Small intestine (tissue), 7 donors: ENCODE data around the gene HIGD2A. TPM values are rescaled to one million over a fixed set of nuclear protein-coding genes. Genes with fewer than 3 reads are reported as not detected.

Experiments
- DNase-seq, 2 donors: peaks; one replicate each; pipeline versions ENCODE4 v3.0.0 to v3.0.0-alpha.2; 2013
- FAIRE-seq: peaks from 2 replicates; lab custom pipeline; 2012; peaks lifted over from hg19 to GRCh38; lab: Jason Lieb, UNC
- H3K27ac ChIP-seq, 3 donors: one replicate each; pipeline ENCODE4 v1.5.1; 2013; ENCODE audit warnings: low read length in 2 of 3, mild to moderate bottlenecking in 2 of 3, control low read depth in 1 of 3, inconsistent platforms in 1 of 3, low read depth in 1 of 3, moderate library complexity in 1 of 3
- H3K27me3 ChIP-seq, 3 donors: one replicate each; pipeline ENCODE4 v1.6.1; 2013; ENCODE audit warnings: low read length in 3 of 3, inconsistent platforms in 1 of 3; ENCODE audit not compliant: control insufficient read depth in 3 of 3, insufficient read depth in 3 of 3
- H3K36me3 ChIP-seq, 3 donors: one replicate each; pipeline ENCODE4 v1.6.1; 2013; ENCODE audit warnings: low read length in 3 of 3, inconsistent platforms in 1 of 3, low read depth in 1 of 3, mild to moderate bottlenecking in 1 of 3, moderate library complexity in 1 of 3; ENCODE audit not compliant: control insufficient read depth in 3 of 3, insufficient read depth in 2 of 3
- H3K4me1 ChIP-seq, 3 donors: one replicate each; pipeline ENCODE4 v1.6.1; 2013; ENCODE audit warnings: low read length in 2 of 3, inconsistent platforms in 1 of 3, low read depth in 1 of 3, mild to moderate bottlenecking in 1 of 3, moderate library complexity in 1 of 3; ENCODE audit not compliant: control insufficient read depth in 3 of 3, insufficient read depth in 2 of 3
- H3K4me3 ChIP-seq, 3 donors: one replicate each; pipeline ENCODE4 v1.5.1; 2013; ENCODE audit warnings: low read length in 3 of 3, control low read depth in 1 of 3, inconsistent platforms in 1 of 3, low read depth in 1 of 3, mild to moderate bottlenecking in 1 of 3, moderate library complexity in 1 of 3
- H3K9me3 ChIP-seq, 2 donors: one replicate each; pipeline ENCODE4 v1.6.1; 2013; ENCODE audit warnings: low read depth in 1 of 2, low read length in 1 of 2; ENCODE audit not compliant: control insufficient read depth in 2 of 2, insufficient read depth in 1 of 2
- whole genome bisulfite sequencing, 3 donors: extraction: QIAGEN DNeasy Blood & Tissue Kit; methylation state at CpG; one replicate each; pipeline ENCODE4 v1.1.7; 2013; 5-methylcytosine and 5-hydroxymethylcytosine counted together
- polyA plus RNA-seq, 4 donors: library from polyadenylated mRNA; stranded (reverse) in 3 of 4; unstranded in 1 of 4; fragments of 200-250 nt in 3 of 4; fragments of 120-200 nt in 1 of 4; gene quantifications; one replicate each; pipeline versions ENCODE4 v1.2.1 to v1.2.3, GENCODE V29; 2013
- donor health status: healthy with polysubstance abuse.
- donor health status: control.
- donor health status: control.
- donor health status: Bipolar disorder and iron deficiency.
- donor health status: healthy.

The HIGD2A gene
- polyA plus RNA-seq, 4 donors = 116 to 343 (median 270) TPM

- Histone ChIP-seq H3K27me3 (peaks cover 0 to 19% (median 0%) of the 10 kb centered on the region in 3 donors), H3K4me1 (peaks cover 0 to 4% (median 0%) of the 10 kb centered on the region in 3 donors), H3K36me3 (peaks cover 0 to 13% (median 2%) of the 10 kb centered on the region in 3 donors), H3K9me3 (no peaks in the 10 kb centered on the region), H3K4me3 (peak overlapping the region in 2 of 3 donors; percentile 87 to 92), H3K27ac (peak overlapping the region in 2 of 3 donors; percentile 22 to 65)
- FAIRE-seq (no peak), DNase-seq (no peak)
- WGBS, 3 donors = 63 to 70% (median 68%) methylated on average over 8 of the region's 8 CpGs
These were observed 26.4 kb upstream of the HIGD2A start for GRCh38 chr5:176362233-176362490.

GRCh38 chr5:176364765-176365350 lies 23.7 kb upstream of the HIGD2A start:
- DNase-seq = no peak
- 23 to 30% (median 29%) methylated on average over 28 of the region's 28 CpGs for WGBS, 3 donors
- Histone ChIP-seq H3K27me3 (peaks cover 0 to 23% (median 0%) of the 10 kb centered on the region in 3 donors), H3K9me3 (no peaks in the 10 kb centered on the region), H3K36me3 (peaks cover 0 to 14% (median 0%) of the 10 kb centered on the region in 3 donors), H3K4me3 (peak overlapping the region; percentile 18 to 75 (median 47)), H3K27ac (peak overlapping the region in 1 of 3 donors; percentile 7), H3K4me1 (no peaks in the 10 kb centered on the region)
- FAIRE-seq = no peak

GRCh38 chr5:176365351-176366231 lies 23.0 kb upstream of the HIGD2A start, which contains the start of gene ARL10:
Gene ARL10 (plus strand): TSS chr5:176365487. CDS start chr5:176365564, 77 bp downstream.
- Histone ChIP-seq H3K27me3 (peaks cover 0 to 23% (median 0%) of the 10 kb centered on the region in 3 donors), H3K4me1 (no peaks in the 10 kb centered on the region), H3K36me3 (peaks cover 0 to 14% (median 0%) of the 10 kb centered on the region in 3 donors), H3K9me3 (no peaks in the 10 kb centered on the region), H3K4me3 (peak within 1 kb of the TSS; percentile 38 to 75 (median 47)), H3K27ac (peak within 1 kb of the TSS in 1 of 3 donors; percentile 7)
- 0 to 3% (median 1%) methylated on average over 65 to 108 of the region's 108 CpGs for WGBS, 3 donors
- DNase-seq (peak in 1 of 2 donors; percentile 68), FAIRE-seq (no peak)

- WGBS, 3 donors = 45 to 57% (median 56%) methylated on average over 35 to 38 of the region's 38 CpGs
- Histone ChIP-seq H3K27me3 (peaks cover 0 to 23% (median 0%) of the 10 kb centered on the region in 3 donors), H3K9me3 (no peaks in the 10 kb centered on the region), H3K4me1 (no peaks in the 10 kb centered on the region), H3K36me3 (peaks cover 0 to 14% (median 0%) of the 10 kb centered on the region in 3 donors), H3K4me3 (peak overlapping the region in 2 of 3 donors; percentile 38 to 75), H3K27ac (no peak overlapping the region)
- FAIRE-seq (no peak), DNase-seq (no peak)
These were observed 22.2 kb upstream of the HIGD2A start for GRCh38 chr5:176366232-176366894.

DNA sequence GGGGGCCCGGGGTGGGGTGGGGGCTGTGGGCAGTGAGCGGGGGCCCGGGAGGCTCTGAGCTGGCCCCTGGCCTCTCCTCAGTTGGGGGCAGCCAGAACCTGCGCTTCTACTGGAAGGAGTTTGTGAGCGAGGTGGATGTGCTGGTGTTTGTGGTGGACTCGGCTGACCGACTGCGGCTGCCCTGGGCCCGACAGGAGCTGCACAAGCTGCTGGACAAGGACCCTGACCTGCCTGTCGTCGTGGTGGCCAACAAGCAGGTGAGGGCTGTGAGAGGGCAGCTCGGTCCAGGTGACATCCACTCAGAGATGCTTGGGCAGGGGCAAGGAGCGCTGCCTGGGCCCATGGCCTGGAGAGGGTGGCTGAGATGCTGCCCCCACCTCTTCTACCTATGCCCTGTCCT lies 19.8 kb upstream of the HIGD2A start:
- H3K27me3 ChIP-seq = peaks cover 0 to 23% (median 0%) of the 10 kb centered on the region in 3 donors

DNA sequence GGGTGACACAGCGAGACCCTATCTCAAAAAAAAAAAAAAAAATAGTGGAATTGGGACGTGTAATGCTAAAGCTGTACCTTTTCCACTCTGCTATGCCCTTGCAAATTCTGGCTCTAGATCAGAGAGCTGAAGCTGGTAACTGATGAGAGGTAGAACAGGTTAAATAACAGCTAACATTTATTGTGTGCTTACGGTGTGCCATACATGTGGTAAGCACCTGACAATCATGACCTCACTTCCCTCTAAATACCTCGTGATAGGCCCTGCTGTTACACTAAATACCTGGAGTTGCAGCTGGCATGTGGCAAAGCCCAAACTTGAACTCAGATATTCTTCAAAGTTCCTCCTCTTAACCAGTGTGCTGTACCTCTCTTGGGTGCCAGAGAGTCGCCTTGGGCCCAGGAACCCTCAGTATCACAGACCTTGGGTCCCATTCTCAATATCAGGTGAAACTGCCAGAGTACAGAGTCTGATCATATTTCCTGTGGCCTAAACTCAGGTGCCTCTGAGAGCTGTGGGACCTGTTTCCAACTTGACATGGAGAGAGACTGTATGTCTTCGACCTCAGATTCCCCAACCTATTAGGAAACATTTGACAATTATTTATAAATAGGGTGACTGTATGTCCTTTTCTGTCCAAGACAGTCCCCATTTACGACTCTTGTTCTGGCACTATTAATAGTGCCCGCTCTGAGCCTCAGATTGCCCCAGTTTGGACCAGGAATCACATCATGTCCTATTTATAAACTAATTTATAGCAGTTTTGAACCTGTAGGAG lies 18.4 kb upstream of the HIGD2A start:
- DNase-seq (peak in 1 of 2 donors; percentile 39), FAIRE-seq (no peak)
- Histone ChIP-seq H3K9me3 (no peaks in the 10 kb centered on the region), H3K27ac (peak overlapping the region in 1 of 3 donors; percentile 33), H3K27me3 (peaks cover 0 to 15% (median 0%) of the 10 kb centered on the region in 3 donors), H3K4me1 (no peaks in the 10 kb centered on the region), H3K36me3 (peaks cover 0 to 19% (median 0%) of the 10 kb centered on the region in 3 donors), H3K4me3 (no peak overlapping the region)
- 66 to 81% (median 78%) methylated on average over 8 of the region's 8 CpGs for WGBS, 3 donors

More for the DNA sequence above, 19.8 kb upstream of the HIGD2A start:
- FAIRE-seq (no peak), DNase-seq (no peak)
- H3K9me3 ChIP-seq = no peaks in the 10 kb centered on the region
- 94 to 96% (median 96%) methylated on average over 12 to 13 of the region's 13 CpGs for WGBS, 3 donors
- peaks cover 0 to 19% (median 0%) of the 10 kb centered on the region in 3 donors for H3K36me3 ChIP-seq
- no peaks in the 10 kb centered on the region for H3K4me1 ChIP-seq
- H3K4me3 ChIP-seq = no peak overlapping the region
- no peak overlapping the region for H3K27ac ChIP-seq

- Histone ChIP-seq H3K36me3 (peaks cover 0 to 15% (median 2%) of the 10 kb centered on the region in 3 donors), H3K27ac (no peak overlapping the region), H3K9me3 (no peaks in the 10 kb centered on the region), H3K4me1 (no peaks in the 10 kb centered on the region), H3K4me3 (no peak overlapping the region), H3K27me3 (peaks cover 0 to 6% (median 0%) of the 10 kb centered on the region in 3 donors)
- FAIRE-seq (no peak), DNase-seq (no peak)
- WGBS, 3 donors = 96 to 97% (median 96%) methylated on average over 12 to 13 of the region's 13 CpGs
These were observed 16.7 kb upstream of the HIGD2A start for GRCh38 chr5:176371621-176372539.
